HepG2 (cell line): ENCODE data around the gene TNFRSF25. TPM values are rescaled to one million over a fixed set of nuclear protein-coding genes. Genes with fewer than 3 reads are reported as not detected.

Experiments used
- ATAC-seq: fragments of 200-7000 bp; cut with Tn5 transposase; 3 replicates; pipeline ENCODE4 v1.9.1; 2020; ENCODE audit warnings: mild to moderate bottlenecking, moderate library complexity
- BruUV-seq: library from RNA; stranded (reverse); fragments of 400-500 nt; replicated peaks from 2 replicates; lab custom pipeline; 2021; lab: Mats Ljungman, UMichigan
- CTCF ChIA-PET: fragments of 300-600 bp; formaldehyde crosslinking; extraction: SDS; loops from one replicate; lab custom pipeline; 2021; ENCODE audit warnings: low total read pairs, inconsistent platforms, low intra/inter-chr PET ratio; lab: Yijun Ruan, JAX
- POLR2A ChIA-PET: fragments of 350-600 bp; sonication (Branson Sonifier 250); formaldehyde crosslinking; loops from one replicate; lab custom pipeline; 2020; ENCODE audit warnings: antibody characterized with exemption, inconsistent platforms; lab: Yijun Ruan, JAX
- DNase-seq: peaks from one replicate; pipeline ENCODE4 v3.0.0-alpha.2; 2015; ENCODE audit warnings: low spot score
- FAIRE-seq: peaks from 3 replicates; lab custom pipeline; 2011; peaks lifted over from hg19 to GRCh38; lab: Jason Lieb, UNC
- H2AFZ ChIP-seq: one replicate; pipeline ENCODE4 v1.6.1; 2011; ENCODE audit warnings: low read length, inconsistent platforms
- H3K27ac ChIP-seq: fragments of 300-600 bp; 3 replicates; pipeline ENCODE4 v1.8.0; 2011; ENCODE audit warnings: mixed run types, mild to moderate bottlenecking, mixed read lengths, low read length, inconsistent platforms; ENCODE audit not compliant: insufficient read depth; ENCODE audit errors: extremely low read length
- H3K27me3 ChIP-seq, 2 experiments: fragments of 200-600 bp in 1 of 2; 2 replicates in 1 of 2; 3 replicates in 1 of 2; pipeline versions ENCODE4 v1.6.0 to v1.8.0; 2011; ENCODE audit warnings: low read length in 2 of 2, mild to moderate bottlenecking in 2 of 2, moderate library complexity in 2 of 2, inconsistent platforms in 1 of 2; ENCODE audit not compliant: insufficient read depth in 2 of 2, control insufficient read depth in 1 of 2
- H3K36me3 ChIP-seq, 2 experiments: fragments of 200-600 bp in 1 of 2; replicated peaks in 1 of 2; 2 replicates in 1 of 2; 3 replicates in 1 of 2; pipeline versions ENCODE4 v1.5.1 to v1.8.0; 2011; ENCODE audit warnings: low read length in 2 of 2, inconsistent platforms in 1 of 2; ENCODE audit not compliant: insufficient read depth in 2 of 2, control insufficient read depth in 1 of 2
- H3K4me1 ChIP-seq: 2 replicates; pipeline ENCODE4 v1.5.1; 2012; ENCODE audit warnings: low read length, inconsistent platforms; ENCODE audit not compliant: insufficient read depth
- H3K4me2 ChIP-seq: 2 replicates; pipeline ENCODE4 v1.6.0; 2011; ENCODE audit warnings: low read depth, low read length, inconsistent platforms
- H3K4me3 ChIP-seq, 3 experiments: fragments of 200-600 bp in 1 of 3; sonication (generic), shearing (Covaris generic) in 1 of 3; replicated peaks in 1 of 3; 2 replicates each; pipeline ENCODE4 v1.5.1; 2011 to 2016; ENCODE audit warnings: low read length in 3 of 3, inconsistent platforms in 2 of 3, low read depth in 2 of 3, mild to moderate bottlenecking in 2 of 3, control low read depth in 1 of 3, mixed read lengths in 1 of 3; ENCODE audit not compliant: insufficient read depth in 1 of 3
- H3K79me2 ChIP-seq: one replicate; pipeline ENCODE4 v1.6.1; 2011; ENCODE audit warnings: low read length, inconsistent platforms; ENCODE audit not compliant: insufficient read depth
- H3K9ac ChIP-seq: 2 replicates; pipeline ENCODE4 v1.6.0; 2011; ENCODE audit warnings: mild to moderate bottlenecking, low read depth, low read length, inconsistent platforms; ENCODE audit not compliant: insufficient read depth
- H3K9me3 ChIP-seq: 2 replicates; pipeline ENCODE4 v1.5.1; 2012; ENCODE audit warnings: mild to moderate bottlenecking, low read length
- H4K20me1 ChIP-seq: 2 replicates; pipeline ENCODE4 v1.6.0; 2011; ENCODE audit warnings: inconsistent platforms, mild to moderate bottlenecking, low read length, moderate library complexity; ENCODE audit not compliant: insufficient read depth
- ARNT2 ChIP-seq: sonication (generic); formaldehyde crosslinking; IDR thresholded peaks from 2 replicates; pipeline ENCODE4 v1.8.0; 2022; ENCODE audit warnings: mild to moderate bottlenecking, low read depth, missing genetic modification reagents, moderate library complexity
- NFE2 ChIP-seq: sonication (generic); formaldehyde crosslinking; IDR thresholded peaks from 2 replicates; pipeline ENCODE4 v1.4.0; 2020; ENCODE audit warnings: missing genetic modification reagents
- ZMYM3 ChIP-seq: sonication (generic); formaldehyde crosslinking; IDR thresholded peaks from 2 replicates; pipeline ENCODE4 v1.5.1; 2020; ENCODE audit warnings: mild to moderate bottlenecking, missing genetic modification reagents
- ZSCAN21 ChIP-seq: sonication (generic); formaldehyde crosslinking; IDR thresholded peaks from 2 replicates; pipeline ENCODE4 v1.8.0; 2022; ENCODE audit warnings: mild to moderate bottlenecking, missing genetic modification reagents, moderate library complexity, borderline replicate concordance
- WGBS: methylation state at CpG from one replicate; pipeline ENCODE4 v1.1.6; 2017; ENCODE audit warnings: low lambda C conversion rate; 5-methylcytosine and 5-hydroxymethylcytosine counted together
- in situ Hi-C: cut with HindIII; loops from 2 replicates; pipeline ENCODE4 v1.10.0; 2017; ENCODE audit warnings: low pct_unique_long_range_greater_than_20kb; ENCODE audit not compliant: extremely low pct_ligation_motif_present
- intact Hi-C: fragments of 100-400 bp; cut with micrococcal nuclease; formaldehyde crosslinking; loops from one replicate; pipeline ENCODE4 v1.10.0; 2022; ENCODE audit not compliant: unreplicated experiment
- polyA plus RNA-seq, 8 experiments: library from polyadenylated mRNA; depleted of rRNA in 3 of 8; stranded (reverse) in 7 of 8; unstranded in 1 of 8; fragments of >200 nt; fragmentation: Illumina TruSeq in 4 of 8; extraction: Trizol in 4 of 8; gene quantifications; 2 replicates each; pipeline versions ENCODE4 v1.2.1 to v1.2.3, GENCODE V29; 2011 to 2016; ENCODE audit warnings: low read depth in 4 of 8, missing spikeins in 1 of 8, mixed read lengths in 1 of 8; ENCODE audit not compliant: insufficient read depth in 1 of 8
- total RNA-seq, 5 experiments: library from RNA; depleted of rRNA; stranded (reverse); fragments of >200 nt; fragmentation: Illumina TruSeq; extraction: Trizol; gene quantifications; 2 replicates each; pipeline ENCODE4 v1.2.3, GENCODE V29; 2016; ENCODE audit warnings: low read depth in 1 of 5
- TF ChIP-seq, protein P1 (sequence below): sonication (generic); formaldehyde crosslinking; conservative IDR thresholded peaks from 2 replicates; pipeline ENCODE4 v1.8.0; 2022; ENCODE audit warnings: low read depth, missing genetic modification reagents
- TF ChIP-seq, protein P2 (sequence below): sonication (generic); formaldehyde crosslinking; IDR thresholded peaks from 2 replicates; pipeline ENCODE4 v1.8.0; 2022; ENCODE audit warnings: missing genetic modification reagents, low read depth, mild to moderate bottlenecking, borderline replicate concordance
- TF ChIP-seq, protein P3 (sequence below): sonication (generic); formaldehyde crosslinking; IDR thresholded peaks from 2 replicates; pipeline ENCODE4 v1.4.0; 2020; ENCODE audit warnings: missing genetic modification reagents, borderline replicate concordance
- TF ChIP-seq, protein P4 (sequence below): sonication (generic); formaldehyde crosslinking; IDR thresholded peaks from 2 replicates; pipeline ENCODE4 v1.5.0; 2020; ENCODE audit warnings: missing genetic modification reagents

Gene TNFRSF25
- total and polyA plus RNA-seq, 2 of the 13 experiments (the other 11 are each of a cell fraction or from before 2014, with no cell fraction given): 1.4 to 1.5 TPM

DNA sequence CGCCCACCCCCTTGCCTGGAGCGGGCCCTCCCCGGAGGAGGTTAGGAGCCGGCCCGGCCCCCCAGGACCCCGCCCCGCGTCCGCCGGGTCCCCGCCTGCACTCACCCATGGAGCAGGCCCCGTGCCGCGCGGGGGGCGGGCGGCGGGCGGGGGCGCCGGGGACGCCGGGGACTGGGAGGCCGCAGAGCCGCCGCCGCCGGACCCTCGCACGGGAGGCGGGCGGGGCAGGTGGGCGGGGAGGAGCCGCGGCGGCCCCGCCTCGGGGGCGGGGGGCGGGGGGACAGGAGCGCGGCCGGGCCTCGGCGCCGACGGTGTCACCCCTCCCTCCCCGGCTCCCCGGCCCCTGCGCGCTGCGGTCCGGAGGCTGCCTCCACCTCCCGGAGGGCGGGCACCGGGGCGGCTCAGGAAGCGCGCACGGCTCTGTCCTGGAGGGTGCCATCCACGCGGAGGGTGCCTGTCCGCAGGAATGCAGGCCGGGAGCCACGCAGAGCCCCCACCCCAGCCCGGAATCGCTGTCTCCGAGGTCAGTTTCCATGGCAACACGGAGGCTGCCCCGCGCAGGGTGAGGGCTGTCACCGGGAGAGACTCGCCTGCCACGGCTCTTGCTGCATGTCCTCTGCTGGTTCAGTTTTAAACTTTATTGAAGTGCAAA lies 31.4 kb upstream of the TNFRSF25 start (continued):
- TF ChIP-seq, protein P1, sequence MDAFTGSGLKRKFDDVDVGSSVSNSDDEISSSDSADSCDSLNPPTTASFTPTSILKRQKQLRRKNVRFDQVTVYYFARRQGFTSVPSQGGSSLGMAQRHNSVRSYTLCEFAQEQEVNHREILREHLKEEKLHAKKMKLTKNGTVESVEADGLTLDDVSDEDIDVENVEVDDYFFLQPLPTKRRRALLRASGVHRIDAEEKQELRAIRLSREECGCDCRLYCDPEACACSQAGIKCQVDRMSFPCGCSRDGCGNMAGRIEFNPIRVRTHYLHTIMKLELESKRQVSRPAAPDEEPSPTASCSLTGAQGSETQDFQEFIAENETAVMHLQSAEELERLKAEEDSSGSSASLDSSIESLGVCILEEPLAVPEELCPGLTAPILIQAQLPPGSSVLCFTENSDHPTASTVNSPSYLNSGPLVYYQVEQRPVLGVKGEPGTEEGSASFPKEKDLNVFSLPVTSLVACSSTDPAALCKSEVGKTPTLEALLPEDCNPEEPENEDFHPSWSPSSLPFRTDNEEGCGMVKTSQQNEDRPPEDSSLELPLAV (CRISPR knock-in tag): no peak
- TF ChIP-seq, protein P2, sequence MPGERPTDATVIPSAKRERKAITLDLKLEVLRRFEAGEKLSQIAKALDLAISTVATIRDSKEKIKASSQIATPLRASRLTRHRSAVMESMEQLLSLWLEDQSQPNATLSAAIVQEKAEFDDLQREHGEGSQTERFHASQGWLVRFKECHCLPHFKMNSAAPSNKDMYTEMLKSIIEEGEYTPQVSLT (CRISPR knock-in tag): no peak
- TF ChIP-seq, protein P3, sequence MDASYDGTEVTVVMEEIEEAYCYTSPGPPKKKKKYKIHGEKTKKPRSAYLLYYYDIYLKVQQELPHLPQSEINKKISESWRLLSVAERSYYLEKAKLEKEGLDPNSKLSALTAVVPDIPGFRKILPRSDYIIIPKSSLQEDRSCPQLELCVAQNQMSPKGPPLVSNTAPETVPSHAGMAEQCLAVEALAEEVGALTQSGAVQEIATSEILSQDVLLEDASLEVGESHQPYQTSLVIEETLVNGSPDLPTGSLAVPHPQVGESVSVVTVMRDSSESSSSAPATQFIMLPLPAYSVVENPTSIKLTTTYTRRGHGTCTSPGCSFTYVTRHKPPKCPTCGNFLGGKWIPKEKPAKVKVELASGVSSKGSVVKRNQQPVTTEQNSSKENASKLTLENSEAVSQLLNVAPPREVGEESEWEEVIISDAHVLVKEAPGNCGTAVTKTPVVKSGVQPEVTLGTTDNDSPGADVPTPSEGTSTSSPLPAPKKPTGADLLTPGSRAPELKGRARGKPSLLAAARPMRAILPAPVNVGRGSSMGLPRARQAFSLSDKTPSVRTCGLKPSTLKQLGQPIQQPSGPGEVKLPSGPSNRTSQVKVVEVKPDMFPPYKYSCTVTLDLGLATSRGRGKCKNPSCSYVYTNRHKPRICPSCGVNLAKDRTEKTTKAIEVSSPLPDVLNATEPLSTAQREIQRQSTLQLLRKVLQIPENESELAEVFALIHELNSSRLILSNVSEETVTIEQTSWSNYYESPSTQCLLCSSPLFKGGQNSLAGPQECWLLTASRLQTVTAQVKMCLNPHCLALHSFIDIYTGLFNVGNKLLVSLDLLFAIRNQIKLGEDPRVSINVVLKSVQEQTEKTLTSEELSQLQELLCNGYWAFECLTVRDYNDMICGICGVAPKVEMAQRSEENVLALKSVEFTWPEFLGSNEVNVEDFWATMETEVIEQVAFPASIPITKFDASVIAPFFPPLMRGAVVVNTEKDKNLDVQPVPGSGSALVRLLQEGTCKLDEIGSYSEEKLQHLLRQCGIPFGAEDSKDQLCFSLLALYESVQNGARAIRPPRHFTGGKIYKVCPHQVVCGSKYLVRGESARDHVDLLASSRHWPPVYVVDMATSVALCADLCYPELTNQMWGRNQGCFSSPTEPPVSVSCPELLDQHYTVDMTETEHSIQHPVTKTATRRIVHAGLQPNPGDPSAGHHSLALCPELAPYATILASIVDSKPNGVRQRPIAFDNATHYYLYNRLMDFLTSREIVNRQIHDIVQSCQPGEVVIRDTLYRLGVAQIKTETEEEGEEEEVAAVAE (CRISPR knock-in tag): no peak

DNA sequence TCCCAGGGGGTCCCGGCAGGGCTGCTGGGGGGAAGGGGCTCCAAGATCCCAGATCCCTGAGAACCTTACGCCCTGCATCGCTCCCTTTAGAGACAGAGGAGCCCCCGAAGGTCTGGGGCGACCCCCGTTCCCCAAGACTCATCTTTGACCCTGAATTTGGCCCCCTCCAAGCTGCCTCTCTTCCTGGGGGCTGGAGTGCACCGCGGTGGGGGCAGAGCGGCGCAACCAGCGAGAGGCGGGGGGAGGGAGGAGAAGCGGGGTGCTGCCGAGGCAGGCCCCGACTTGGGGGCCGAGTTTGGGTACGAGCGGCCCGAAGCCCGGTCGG lies 30.9 kb upstream of the TNFRSF25 start:
- Histone ChIP-seq H3K4me3 (peak overlapping the region; percentile 32 to 58 (median 45); a peak in 3 of 6 replicates), H3K27ac (no peak overlapping the region), H3K79me2 (no peaks in the 10 kb centered on the region), H3K4me2 (peak overlapping the region; percentile 67), H3K4me1 (peaks cover 43% of the 10 kb centered on the region), H4K20me1 (no peaks in the 10 kb centered on the region), H3K36me3 (no peaks in the 10 kb centered on the region), H3K9me3 (no peaks in the 10 kb centered on the region), H3K27me3 (peaks cover 23 to 45% of the 10 kb centered on the region in 2 experiments; a peak in 4 of 5 replicates), H3K9ac (no peak overlapping the region; the same call in 1 of the 2 replicates), H2AFZ (no peak overlapping the region)
- WGBS: 15% methylated on average over 5 of the region's 21 CpGs
- in situ Hi-C loops: loop anchor here (25.0 kb wide), 1 partner anchor 715 kb away; no protein-coding TSS in a partner anchor
- DNase-seq (no peak), FAIRE-seq (no peak), ATAC-seq (no peak)
- TF ChIP-seq, protein P4, sequence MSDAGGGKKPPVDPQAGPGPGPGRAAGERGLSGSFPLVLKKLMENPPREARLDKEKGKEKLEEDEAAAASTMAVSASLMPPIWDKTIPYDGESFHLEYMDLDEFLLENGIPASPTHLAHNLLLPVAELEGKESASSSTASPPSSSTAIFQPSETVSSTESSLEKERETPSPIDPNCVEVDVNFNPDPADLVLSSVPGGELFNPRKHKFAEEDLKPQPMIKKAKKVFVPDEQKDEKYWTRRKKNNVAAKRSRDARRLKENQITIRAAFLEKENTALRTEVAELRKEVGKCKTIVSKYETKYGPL: no peak
- no peak for TF ChIP-seq ZSCAN21
- no peak for TF ChIP-seq NFE2 (CRISPR knock-in tag)
- TF ChIP-seq ARNT2 (CRISPR knock-in tag): no peak
- no peak for TF ChIP-seq ZMYM3 (CRISPR knock-in tag)
- CTCF ChIA-PET: no interaction called here
- intact Hi-C loops: no loop called here
- POLR2A ChIA-PET: no interaction called here
- no TSS peak for BruUV-seq
